Endothelial cell of umbilical vein (primary cell): Measurements from ENCODE around the gene CELSR3. TPM values are rescaled to one million over a fixed set of nuclear protein-coding genes. Genes with fewer than 3 reads are reported as not detected.
A peak's percentile ranks its signal among the peaks of the same experiment; 100 is the strongest.

Source experiments
- BruUV-seq: library from RNA; stranded (reverse); fragments of 400-500 nt; replicated peaks from 2 replicates; lab custom pipeline; 2021; lab: Mats Ljungman, UMichigan
- CTCF ChIA-PET: fragments of 300-600, 350-600 bp; sonication (Branson Sonifier 250); formaldehyde crosslinking; loops from one replicate; lab custom pipeline; 2021; ENCODE audit warnings: antibody characterized with exemption, inconsistent platforms; lab: Charles Lee
- POLR2A ChIA-PET: fragments of 300-600, 350-600 bp; sonication (Branson Sonifier 250); formaldehyde crosslinking; loops from one replicate; lab custom pipeline; 2021; ENCODE audit warnings: antibody characterized with exemption, inconsistent platforms; lab: Charles Lee
- DNase-seq: peaks from one replicate; pipeline ENCODE4 v3.0.0-alpha.2; 2011; ENCODE audit warnings: low read depth, low spot score
- FAIRE-seq: peaks from 2 replicates; lab custom pipeline; 2011; peaks lifted over from hg19 to GRCh38; lab: Jason Lieb, UNC
- H2AFZ ChIP-seq: 2 replicates; pipeline ENCODE4 v1.6.0; 2012; ENCODE audit warnings: low read depth, low read length, control low read depth, inconsistent platforms
- H3K27ac ChIP-seq: 2 replicates; pipeline ENCODE4 v1.5.1; 2011; ENCODE audit warnings: low read depth, mild to moderate bottlenecking, control low read depth, low read length, moderate library complexity; ENCODE audit not compliant: insufficient read depth
- H3K27me3 ChIP-seq, 2 experiments: 2 replicates each; pipeline versions ENCODE4 v1.6.0 to v1.6.1; 2011; ENCODE audit warnings: low read length in 2 of 2, mixed read lengths in 1 of 2; ENCODE audit not compliant: control insufficient read depth in 2 of 2, insufficient read depth in 2 of 2
- H3K36me3 ChIP-seq, 2 experiments: 2 replicates in 1 of 2; 3 replicates in 1 of 2; pipeline ENCODE4 v1.5.1; 2011; ENCODE audit warnings: low read length in 2 of 2, mild to moderate bottlenecking in 1 of 2, moderate library complexity in 1 of 2; ENCODE audit not compliant: control insufficient read depth in 2 of 2, insufficient read depth in 2 of 2; ENCODE audit errors: extremely low read depth in 1 of 2
- H3K4me1 ChIP-seq: 3 replicates; pipeline ENCODE4 v1.5.1; 2011; ENCODE audit warnings: mild to moderate bottlenecking, low read length; ENCODE audit not compliant: control insufficient read depth, insufficient read depth; ENCODE audit errors: extremely low read depth
- H3K4me2 ChIP-seq: 2 replicates; pipeline ENCODE4 v1.6.1; 2011; ENCODE audit warnings: low read length, control low read depth, mixed read lengths; ENCODE audit not compliant: insufficient read depth
- H3K4me3 ChIP-seq, 3 experiments: fragments of 200-600 bp in 1 of 3; sonication (generic), shearing (Covaris generic) in 1 of 3; replicated peaks in 1 of 3; 2 replicates each; pipeline ENCODE4 v1.5.1; 2011 to 2016; ENCODE audit warnings: control low read depth in 3 of 3, low read length in 3 of 3, mild to moderate bottlenecking in 2 of 3, inconsistent platforms in 1 of 3, low read depth in 1 of 3, moderate library complexity in 1 of 3; ENCODE audit not compliant: insufficient read depth in 1 of 3
- H3K79me2 ChIP-seq: 2 replicates; pipeline ENCODE4 v1.6.0; 2012; ENCODE audit warnings: low read length, inconsistent platforms; ENCODE audit not compliant: control insufficient read depth, insufficient read depth
- H3K9ac ChIP-seq: replicated peaks from 2 replicates; pipeline ENCODE3; 2011; ENCODE audit warnings: low read length, control low read depth; ENCODE audit not compliant: insufficient read depth; ENCODE audit errors: extremely low read depth
- H3K9me1 ChIP-seq: replicated peaks from 3 replicates; pipeline ENCODE4 v1.6.0; 2011; ENCODE audit warnings: mild to moderate bottlenecking, low read length; ENCODE audit not compliant: control insufficient read depth, insufficient read depth; ENCODE audit errors: extremely low read depth
- H3K9me3 ChIP-seq: replicated peaks from 2 replicates; pipeline ENCODE4 v1.5.1; 2012; ENCODE audit warnings: low read length, inconsistent platforms; ENCODE audit not compliant: control insufficient read depth, insufficient read depth
- H4K20me1 ChIP-seq: replicated peaks from 2 replicates; pipeline ENCODE3; 2011; ENCODE audit warnings: mild to moderate bottlenecking, low read length; ENCODE audit not compliant: control insufficient read depth, insufficient read depth; ENCODE audit errors: extremely low read depth
- CTCF ChIP-seq, 2 donors: IDR thresholded peaks; 1 replicate in 1 of 2; 2 replicates in 1 of 2; pipeline ENCODE4 v1.5.1; 2011; ENCODE audit warnings: low read length in 2 of 2, mild to moderate bottlenecking in 2 of 2, moderate library complexity in 2 of 2, control low read depth in 1 of 2, inconsistent platforms in 1 of 2, low read depth in 1 of 2; ENCODE audit not compliant: insufficient read depth in 1 of 2; ENCODE audit errors: extremely low read depth in 1 of 2
- EZH2 ChIP-seq: IDR thresholded peaks from 2 replicates; pipeline ENCODE4 v1.6.1; 2012; ENCODE audit warnings: borderline replicate concordance, low read depth, mild to moderate bottlenecking, moderate library complexity, low read length, inconsistent platforms; ENCODE audit not compliant: severe bottlenecking
- FOS ChIP-seq: IDR thresholded peaks from 2 replicates; pipeline ENCODE4 v1.6.1; 2011; ENCODE audit warnings: mild to moderate bottlenecking, low read length, moderate library complexity, borderline replicate concordance; ENCODE audit not compliant: insufficient read depth
- GATA2 ChIP-seq: IDR thresholded peaks from 2 replicates; pipeline ENCODE4 v1.7.0; 2011; ENCODE audit warnings: low read depth, mild to moderate bottlenecking, moderate library complexity, mixed read lengths, low read length; ENCODE audit not compliant: insufficient read length, insufficient read depth
- JUN ChIP-seq: IDR thresholded peaks from 2 replicates; pipeline ENCODE4 v1.6.1; 2011; ENCODE audit warnings: borderline replicate concordance, low read depth; ENCODE audit not compliant: insufficient read length, insufficient read depth
- MAX ChIP-seq: IDR thresholded peaks from 2 replicates; pipeline ENCODE4 v1.6.1; 2011; ENCODE audit not compliant: insufficient read depth, insufficient read length
- MYC ChIP-seq: IDR thresholded peaks from one replicate; pipeline ENCODE4 v1.6.1; 2011; ENCODE audit warnings: mild to moderate bottlenecking, low read depth, low read length
- POLR2A ChIP-seq: IDR thresholded peaks from 2 replicates; pipeline ENCODE4 v1.6.1; 2012; ENCODE audit warnings: low read depth, mild to moderate bottlenecking, control low read depth, low read length
- POLR2AphosphoS5 ChIP-seq: IDR thresholded peaks from 2 replicates; pipeline ENCODE4 v1.6.1; 2012; ENCODE audit warnings: low read depth, mild to moderate bottlenecking, control low read depth, low read length, moderate library complexity; ENCODE audit not compliant: insufficient read depth
- dilution Hi-C: fragments of 300-500 bp; cut with MboI; formaldehyde crosslinking; loops from one replicate; pipeline ENCODE4 v1.15.0; 2019; ENCODE audit warnings: low sequenced_read_pairs; ENCODE audit not compliant: extremely low pct_ligation_motif_present
- intact Hi-C: fragments of 100-400 bp; cut with micrococcal nuclease; formaldehyde crosslinking; loops from one replicate; pipeline ENCODE4 v1.10.0; 2022
- polyA plus RNA-seq, 4 experiments: library from polyadenylated mRNA; depleted of rRNA in 3 of 4; stranded (reverse) in 3 of 4; unstranded in 1 of 4; fragments of >200 nt; gene quantifications; 2 replicates each; pipeline versions ENCODE4 v1.2.1 to v1.2.3, GENCODE V29; 2011 to 2012; ENCODE audit warnings: missing spikeins in 1 of 4
- total RNA-seq: library from RNA; stranded (reverse); gene quantifications from 2 replicates; pipeline ENCODE4 v1.2.3, GENCODE V29; 2021

CELSR3 gene
- total and polyA plus RNA-seq, 2 donors (not counting 3 experiments of a cell fraction or from before 2014, with no cell fraction given), result 0.25 to 0.71 TPM

GRCh38 chr3:48684480-48685143, 21.9 kb upstream of the CELSR3 start:
- TSS peak; percentile 21 for BruUV-seq
- no peak overlapping the region for H3K9ac ChIP-seq
- H2AFZ ChIP-seq, result peak overlapping the region; percentile 7
- POLR2A ChIA-PET, result no interaction called here
- no peaks in the 10 kb centered on the region for H3K9me3 ChIP-seq
- no peak for DNase-seq
- dilution Hi-C loops, result no loop called here
- no peaks in the 10 kb centered on the region for H3K27me3 ChIP-seq
- TF ChIP-seq JUN (no peak), MAX (no peak), CTCF (IDR thresholded peaks at IDR 0.05; ENCODE audit: extremely low read depth in 1 of 2, insufficient read depth in 1 of 2, low read depth in 1 of 2, low read length in 2 of 2) (no peak), GATA2 (no peak), MYC (no peak), EZH2 (no peak), POLR2AphosphoS5 (no peak), POLR2A (no peak), FOS (no peak)
- peaks cover 7 to 35% of the 10 kb centered on the region in 2 experiments for H3K36me3 ChIP-seq
- H3K27ac ChIP-seq, result no peak overlapping the region
- H3K4me1 ChIP-seq, result peaks cover 14% of the 10 kb centered on the region
- intact Hi-C loops, result loop anchor here (2.0 kb wide), 2 partner anchors 20 to 76 kb away; partner anchors contain the start of gene UQCRC1
- H3K4me2 ChIP-seq, result peak overlapping the region; percentile 56
- no peaks in the 10 kb centered on the region for H4K20me1 ChIP-seq
- FAIRE-seq, result peak; percentile 53
- peak overlapping the region in 1 of 3 experiments; percentile 3 for H3K4me3 ChIP-seq
- H3K79me2 ChIP-seq, result peaks cover 2% of the 10 kb centered on the region
- H3K9me1 ChIP-seq, result no peaks in the 10 kb centered on the region
- CTCF ChIA-PET, result interaction anchor here (0.9 to 2.0 kb wide), 8 partner anchors 9 to 284 kb away, joined by 3 to 5 read pairs (median 3); partner anchors contain the start of genes CELSR3, IP6K2 and SLC26A6
